PFSK-1 (cell line): ENCODE results near the gene ATOH8.

ENCODE experiments used
- POLR2AphosphoS5 ChIP-seq: IDR thresholded peaks from 2 replicates; pipeline ENCODE4 v1.6.1; 2012; ENCODE audit warnings: low read depth, mild to moderate bottlenecking, control low read depth, low read length, moderate library complexity
- SIN3A ChIP-seq: IDR thresholded peaks from 2 replicates; pipeline ENCODE4 v1.6.1; 2012; ENCODE audit warnings: mild to moderate bottlenecking, low read length, moderate library complexity, borderline replicate concordance; ENCODE audit not compliant: insufficient read depth
- TAF1 ChIP-seq: IDR thresholded peaks from 2 replicates; pipeline ENCODE4 v1.6.1; 2012; ENCODE audit warnings: low read length, control low read depth, borderline replicate concordance; ENCODE audit not compliant: insufficient read depth
- TF ChIP-seq, protein P1 (sequence below), 2 experiments: IDR thresholded peaks; 2 replicates each; pipeline versions ENCODE4 v1.6.1 to v1.8.0; 2011 to 2012; ENCODE audit warnings: low read depth in 2 of 2, low read length in 2 of 2, control low read depth in 1 of 2, inconsistent platforms in 1 of 2, mild to moderate bottlenecking in 1 of 2, moderate library complexity in 1 of 2; ENCODE audit not compliant: insufficient read depth in 1 of 2

GRCh38 chr2:85706599-85707296 lies 47.0 kb upstream of the ATOH8 start:
- TF ChIP-seq, protein P1, sequence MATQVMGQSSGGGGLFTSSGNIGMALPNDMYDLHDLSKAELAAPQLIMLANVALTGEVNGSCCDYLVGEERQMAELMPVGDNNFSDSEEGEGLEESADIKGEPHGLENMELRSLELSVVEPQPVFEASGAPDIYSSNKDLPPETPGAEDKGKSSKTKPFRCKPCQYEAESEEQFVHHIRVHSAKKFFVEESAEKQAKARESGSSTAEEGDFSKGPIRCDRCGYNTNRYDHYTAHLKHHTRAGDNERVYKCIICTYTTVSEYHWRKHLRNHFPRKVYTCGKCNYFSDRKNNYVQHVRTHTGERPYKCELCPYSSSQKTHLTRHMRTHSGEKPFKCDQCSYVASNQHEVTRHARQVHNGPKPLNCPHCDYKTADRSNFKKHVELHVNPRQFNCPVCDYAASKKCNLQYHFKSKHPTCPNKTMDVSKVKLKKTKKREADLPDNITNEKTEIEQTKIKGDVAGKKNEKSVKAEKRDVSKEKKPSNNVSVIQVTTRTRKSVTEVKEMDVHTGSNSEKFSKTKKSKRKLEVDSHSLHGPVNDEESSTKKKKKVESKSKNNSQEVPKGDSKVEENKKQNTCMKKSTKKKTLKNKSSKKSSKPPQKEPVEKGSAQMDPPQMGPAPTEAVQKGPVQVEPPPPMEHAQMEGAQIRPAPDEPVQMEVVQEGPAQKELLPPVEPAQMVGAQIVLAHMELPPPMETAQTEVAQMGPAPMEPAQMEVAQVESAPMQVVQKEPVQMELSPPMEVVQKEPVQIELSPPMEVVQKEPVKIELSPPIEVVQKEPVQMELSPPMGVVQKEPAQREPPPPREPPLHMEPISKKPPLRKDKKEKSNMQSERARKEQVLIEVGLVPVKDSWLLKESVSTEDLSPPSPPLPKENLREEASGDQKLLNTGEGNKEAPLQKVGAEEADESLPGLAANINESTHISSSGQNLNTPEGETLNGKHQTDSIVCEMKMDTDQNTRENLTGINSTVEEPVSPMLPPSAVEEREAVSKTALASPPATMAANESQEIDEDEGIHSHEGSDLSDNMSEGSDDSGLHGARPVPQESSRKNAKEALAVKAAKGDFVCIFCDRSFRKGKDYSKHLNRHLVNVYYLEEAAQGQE (IDR thresholded peaks at IDR 0.05; ENCODE audit: insufficient read depth in 1 of 2, low read depth in 2 of 2, low read length in 2 of 2) = no peak
- TF ChIP-seq SIN3A (no peak), TAF1 (no peak), POLR2AphosphoS5 (no peak)
